Hematopoietic multipotent progenitor cell treated with erythropoietin and hydrocortisone succinate and interleukin-3 and kit ligand, for 6 days (in vitro differentiated cells): Measurements from ENCODE around the gene THSD4.

Experiments used
- DNase-seq: peaks from one replicate; pipeline ENCODE4 v3.0.0-alpha.2; 2015

The THSD4 gene

DNA sequence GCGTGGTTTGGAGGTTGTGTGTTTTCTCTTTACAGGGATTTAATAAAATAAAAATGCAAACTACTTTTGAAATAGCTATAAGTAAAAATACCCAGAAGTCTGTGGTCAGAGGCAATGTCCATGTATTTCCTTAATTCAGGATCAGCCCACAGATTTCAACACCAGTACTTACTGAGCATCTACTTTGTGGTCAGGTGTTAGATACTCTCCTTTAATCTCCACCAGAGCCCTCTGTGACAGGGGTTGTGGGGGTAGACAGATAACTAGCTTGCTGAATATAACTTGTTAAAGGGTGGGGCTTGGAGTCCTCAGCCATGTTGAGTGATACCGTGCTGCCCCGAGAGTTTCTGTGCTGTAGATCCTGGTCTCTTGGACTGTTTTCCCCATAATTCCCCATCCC lies 451.0 kb downstream of the THSD4 start:
- DNase-seq = no peak

DNA sequence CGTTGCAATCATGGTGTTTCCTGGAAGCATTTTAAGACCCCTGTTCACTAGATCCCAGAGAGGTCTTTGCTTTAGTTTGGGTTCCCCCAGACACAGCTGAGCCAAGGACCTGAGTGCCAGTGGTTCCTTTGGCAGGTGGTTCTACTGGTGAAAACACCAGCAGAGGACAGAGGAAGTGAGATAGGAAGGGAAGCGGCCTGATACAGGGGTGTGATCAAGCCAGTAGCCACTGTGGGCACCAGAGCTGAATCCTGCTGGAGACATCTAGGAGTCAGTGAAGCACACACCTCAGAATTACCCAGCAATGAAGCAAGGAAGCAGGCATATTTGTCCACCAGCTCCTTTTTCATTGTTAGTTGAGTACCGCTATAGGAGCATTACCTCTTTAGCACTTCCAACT lies 451.9 kb downstream of the THSD4 start:
- no peak for DNase-seq

DNA sequence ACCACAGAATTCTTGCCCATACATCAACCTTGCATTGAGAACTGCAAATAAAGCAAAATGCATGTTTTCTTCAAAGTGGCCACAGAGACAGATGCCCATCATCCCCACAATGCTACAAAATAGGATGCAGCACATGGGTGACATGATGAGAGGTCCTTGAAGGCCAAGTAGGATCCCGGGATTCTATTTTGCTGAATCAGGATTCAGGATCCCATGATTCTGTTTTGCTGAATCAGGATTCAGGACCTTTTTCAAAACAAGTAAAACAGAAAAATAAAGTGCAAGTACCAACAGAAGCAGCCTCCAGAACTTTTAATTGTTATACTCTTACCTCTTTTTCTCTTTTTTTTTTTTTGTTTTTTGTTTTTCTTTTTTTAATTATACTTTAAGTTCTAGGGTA lies 453.0 kb downstream of the THSD4 start:
- no peak for DNase-seq

DNA sequence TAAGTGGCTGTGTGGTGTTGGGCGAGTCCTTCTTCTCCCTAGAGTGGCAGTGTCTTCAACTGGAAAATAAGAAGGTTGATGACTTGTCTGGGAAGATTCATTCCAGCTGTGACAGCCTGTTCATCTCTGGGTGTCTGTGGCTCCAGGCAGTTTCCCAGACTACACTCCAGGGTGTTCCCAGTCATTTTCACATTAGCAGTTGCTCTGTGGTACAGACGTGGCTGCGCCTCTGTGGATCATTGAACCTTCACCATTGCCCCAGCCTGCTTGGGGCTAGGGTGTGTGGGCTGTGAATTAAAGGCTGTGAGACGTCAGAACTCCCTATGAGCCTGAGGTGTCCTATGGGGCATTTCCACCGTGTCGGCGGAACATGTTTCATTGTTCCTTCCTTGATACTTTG lies 455.5 kb downstream of the THSD4 start:
- DNase-seq = no peak

DNA sequence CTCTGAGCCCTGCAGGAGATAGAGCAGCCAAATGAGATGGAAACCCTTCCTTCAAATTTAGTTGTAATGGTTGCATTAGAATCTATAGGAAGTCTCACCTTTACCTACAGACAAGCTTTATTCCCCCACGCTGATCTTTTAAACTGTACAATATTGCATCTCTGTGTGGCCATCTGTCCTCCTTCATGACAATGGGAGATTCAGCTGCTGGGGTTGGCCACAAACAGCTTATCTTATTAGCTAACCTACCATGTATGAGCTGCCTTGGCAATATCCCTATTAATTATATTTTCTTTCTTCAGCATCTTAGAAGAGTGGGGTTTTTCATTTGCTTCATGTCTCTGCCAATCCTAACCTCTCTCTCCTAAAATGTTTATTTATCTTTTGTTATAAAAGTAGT lies 456.4 kb downstream of the THSD4 start:
- DNase-seq = no peak

DNA sequence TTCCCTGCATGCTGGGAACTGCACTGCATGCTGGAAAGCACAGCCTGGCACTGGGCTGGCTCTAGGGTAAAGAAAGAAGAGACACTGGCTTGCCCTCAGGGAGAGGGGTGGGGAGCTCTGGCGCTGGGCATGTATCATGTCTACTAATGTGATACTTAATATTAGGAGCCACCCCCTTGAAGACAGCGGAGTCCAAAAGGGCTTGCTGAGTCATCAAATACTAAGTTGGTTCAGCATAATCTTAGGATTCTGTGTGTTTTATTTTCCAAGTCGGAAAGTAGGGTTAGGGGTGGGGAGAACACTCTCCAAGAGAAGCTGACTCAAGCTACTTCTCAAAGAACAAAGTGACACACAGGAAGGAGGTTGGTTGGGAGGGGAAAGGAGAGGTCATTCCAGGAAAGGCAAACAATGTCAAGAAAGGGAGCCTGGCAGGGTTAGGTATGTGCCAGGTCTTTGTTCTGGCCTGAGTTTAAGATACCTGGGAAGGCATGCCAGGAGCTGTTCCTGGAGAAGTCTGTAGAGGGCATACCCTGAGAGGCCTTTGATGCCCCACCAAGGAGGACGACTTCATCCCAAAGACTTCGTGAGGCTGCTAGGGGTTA lies 457.3 kb downstream of the THSD4 start:
- DNase-seq = no peak

DNA sequence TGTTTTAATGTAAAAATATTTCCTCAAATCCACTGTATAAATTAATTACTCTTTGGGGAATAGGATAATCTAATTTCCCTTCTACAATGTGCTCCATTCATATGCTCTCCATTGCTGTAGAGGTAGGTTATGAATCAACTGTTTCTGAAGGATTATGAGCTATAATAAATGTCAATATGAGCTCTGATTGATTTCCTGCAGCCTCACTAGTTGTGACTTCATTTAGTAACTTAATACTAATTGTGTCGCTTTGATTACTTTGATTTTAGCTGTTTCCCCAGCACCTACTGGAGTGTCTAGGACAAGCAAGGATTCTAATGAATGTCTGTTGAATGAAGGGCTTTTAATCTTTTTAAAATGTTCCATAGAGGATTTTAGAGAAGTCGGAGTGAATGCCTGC lies 458.3 kb downstream of the THSD4 start:
- DNase-seq = no peak

DNA sequence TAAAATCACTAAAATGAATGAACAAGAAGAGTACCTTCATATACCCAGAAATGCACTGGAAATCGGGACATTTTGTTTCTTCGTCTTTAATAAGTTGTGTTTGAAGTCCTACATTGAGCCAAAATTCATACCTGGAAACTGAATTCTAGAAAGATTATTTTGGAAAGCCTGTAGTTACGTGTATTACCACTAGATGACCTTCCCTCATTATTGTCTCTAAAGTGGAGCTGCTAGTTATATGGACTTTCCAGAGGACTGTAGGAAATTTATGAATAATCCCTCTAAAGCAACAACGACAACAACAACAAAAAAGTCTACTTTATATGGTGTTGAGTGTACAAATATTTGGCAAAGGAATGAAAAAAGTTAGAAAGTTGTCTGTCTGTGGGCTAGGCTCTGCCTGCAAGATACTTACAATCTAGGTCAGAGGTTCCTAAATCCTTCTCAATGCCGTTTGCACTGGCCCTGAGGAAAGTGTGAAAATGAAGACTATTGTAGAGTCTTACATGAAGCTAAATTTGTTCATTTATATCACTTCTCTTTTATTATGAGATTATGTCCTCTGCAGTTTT lies 460.3 kb downstream of the THSD4 start:
- DNase-seq = peak; percentile 22

- DNase-seq = no peak
Observed at GRCh38 chr15:71577071-71577470, 461.8 kb downstream of the THSD4 start.

DNA sequence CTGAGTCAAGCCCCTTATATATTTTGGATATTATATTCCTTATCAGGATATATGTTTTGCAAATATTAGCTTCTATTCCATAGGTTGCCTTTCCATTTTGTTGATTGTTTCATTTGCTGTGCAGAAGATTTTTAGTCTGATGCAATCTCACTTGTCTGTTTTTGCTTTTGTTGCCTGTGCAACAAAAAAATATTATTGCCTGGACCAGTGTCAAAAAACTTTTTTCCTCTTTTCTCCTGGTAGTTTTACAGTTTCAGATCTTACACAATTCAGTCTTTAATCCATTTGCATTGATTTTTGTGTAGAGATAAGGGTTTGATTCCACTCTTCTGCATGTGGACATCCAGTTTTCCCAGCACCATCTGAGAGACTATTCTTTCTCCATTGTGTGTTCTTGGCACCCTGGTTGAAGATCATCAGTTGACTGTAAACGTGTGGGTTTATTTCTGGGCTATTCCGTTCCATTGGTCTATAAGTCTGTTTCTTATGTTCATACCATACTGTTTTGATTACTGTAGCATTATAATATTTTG lies 466.2 kb downstream of the THSD4 start:
- no peak for DNase-seq

- DNase-seq = no peak
Observed at GRCh38 chr15:71585159-71585558, 469.9 kb downstream of the THSD4 start.

DNA sequence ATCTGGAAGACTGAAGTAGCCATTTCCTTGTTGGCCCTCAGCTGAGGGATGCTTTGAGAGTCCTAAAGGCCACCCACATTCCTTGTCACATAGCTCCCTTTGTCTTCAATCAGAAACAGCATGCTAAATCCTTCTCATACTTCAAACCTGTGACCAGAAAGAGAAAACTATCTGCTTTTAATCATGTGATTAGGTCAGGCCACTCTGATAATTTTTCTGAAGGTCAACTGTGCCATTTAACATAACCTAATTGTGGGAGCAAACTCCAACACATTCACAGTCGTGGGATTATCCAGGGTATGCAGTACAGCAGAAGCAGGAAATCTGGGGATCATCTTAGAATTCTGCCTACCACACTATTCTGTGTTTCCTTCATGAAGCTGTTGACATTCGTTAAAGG lies 471.2 kb downstream of the THSD4 start:
- no peak for DNase-seq

DNA sequence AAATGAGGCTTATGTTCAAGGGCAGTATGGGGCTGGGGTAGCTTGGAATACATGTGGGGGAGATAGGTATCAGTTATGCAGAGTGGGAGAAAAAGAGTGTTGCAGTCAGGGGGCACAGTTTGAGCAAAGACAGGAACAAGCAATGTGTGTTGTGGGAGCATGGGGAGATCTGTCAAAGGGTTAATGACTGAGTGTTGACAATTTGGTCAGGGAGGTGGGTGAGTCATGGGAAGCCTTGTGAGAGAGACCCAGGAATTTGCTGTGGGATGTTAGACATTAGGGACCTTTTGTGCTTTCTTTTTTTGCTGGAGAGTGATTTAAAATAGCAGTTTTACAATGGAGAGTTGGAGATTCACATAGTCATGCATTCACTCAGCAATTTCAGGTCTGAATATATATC lies 473.5 kb downstream of the THSD4 start:
- DNase-seq = no peak

DNA sequence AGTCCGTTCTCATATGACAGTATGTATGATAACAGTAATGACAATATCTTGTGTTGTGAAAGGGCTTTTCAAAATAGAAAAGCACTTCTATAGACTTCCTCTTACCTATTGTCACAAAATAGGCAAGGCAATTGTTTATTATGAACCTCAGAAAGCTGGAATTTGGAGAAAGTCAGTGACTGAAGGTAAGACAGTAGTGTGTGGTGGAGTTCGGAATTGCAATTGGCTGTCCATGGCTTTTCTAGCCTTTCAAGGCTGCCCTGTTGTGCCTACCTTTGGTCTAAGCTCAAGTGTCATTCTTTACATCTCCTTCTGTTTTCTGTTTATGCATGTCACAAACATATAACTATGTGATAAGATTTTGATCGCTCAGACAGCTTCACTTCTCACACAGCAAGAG lies 475.8 kb downstream of the THSD4 start:
- DNase-seq = peak; percentile 2

- no peak for DNase-seq
Observed at GRCh38 chr15:71592203-71592602, 476.9 kb downstream of the THSD4 start.

- no peak for DNase-seq
Observed at GRCh38 chr15:71595846-71596553, 480.7 kb downstream of the THSD4 start.

DNA sequence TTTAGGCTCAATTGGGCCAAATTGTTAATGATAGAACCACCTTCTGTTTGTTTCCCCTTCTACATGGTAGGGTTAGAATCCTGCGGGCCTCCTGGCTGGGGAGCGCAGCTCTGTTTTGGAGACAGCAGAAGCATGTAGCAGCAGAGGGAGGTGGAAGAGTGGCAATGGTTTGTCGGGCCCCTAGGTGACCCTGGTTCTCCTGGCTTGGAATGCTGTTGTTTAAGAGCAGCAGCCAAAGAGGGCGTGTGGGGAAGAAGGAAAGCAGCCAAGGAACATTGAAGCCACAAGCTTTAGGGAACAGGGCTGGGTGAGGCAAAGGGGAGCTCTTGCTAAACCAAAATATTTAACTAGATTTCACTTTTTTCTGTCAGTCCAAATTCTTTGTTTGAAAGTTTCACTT lies 481.4 kb downstream of the THSD4 start:
- no peak for DNase-seq

DNA sequence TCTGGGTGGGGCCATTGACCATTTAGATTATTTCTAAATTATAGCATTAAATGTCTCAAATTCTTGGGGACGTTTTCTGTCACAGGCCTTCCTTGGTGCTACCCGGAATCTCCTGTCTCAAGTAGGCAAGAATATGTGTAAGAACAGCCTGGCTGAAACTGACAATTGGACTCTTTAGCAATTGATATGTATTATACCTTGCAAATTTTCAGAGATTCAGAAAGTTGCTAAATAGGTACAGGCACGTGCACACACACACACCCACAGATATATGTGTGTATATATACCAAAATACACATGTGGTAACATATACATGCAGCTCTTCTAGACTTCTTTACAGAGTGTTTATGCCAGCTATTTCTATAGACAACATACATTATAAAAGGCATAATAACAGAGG lies 481.9 kb downstream of the THSD4 start:
- no peak for DNase-seq

- no peak for DNase-seq
Observed at GRCh38 chr15:71597637-71598036, 482.4 kb downstream of the THSD4 start.

DNA sequence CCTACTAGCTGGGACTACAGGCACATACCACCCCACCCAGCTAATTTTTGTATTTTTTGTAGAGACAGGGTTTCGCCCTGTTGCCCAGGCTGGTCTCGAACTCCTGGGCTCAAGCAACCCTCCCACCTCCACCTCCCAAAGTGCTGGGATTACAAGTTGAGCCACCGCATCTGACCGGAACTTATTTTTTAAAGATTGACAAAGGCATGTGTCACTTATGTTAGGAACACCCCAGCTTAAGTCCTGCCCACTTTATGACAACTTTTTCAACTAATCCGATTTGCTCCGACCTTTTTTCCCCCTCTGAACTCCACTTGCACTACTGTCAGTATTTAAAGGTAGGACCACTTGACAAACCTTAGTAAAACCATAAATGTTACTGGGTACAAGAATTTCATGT lies 483.5 kb downstream of the THSD4 start:
- no peak for DNase-seq

- DNase-seq = no peak
Observed at GRCh38 chr15:71599418-71600151, 484.3 kb downstream of the THSD4 start.

- DNase-seq = no peak
Observed at GRCh38 chr15:71600237-71600636, 485.0 kb downstream of the THSD4 start.

GRCh38 chr15:71601038-71601834 lies 486.0 kb downstream of the THSD4 start:
- DNase-seq = no peak
